ENCODE measurements around the gene RPS27L.
"Not testable (repeated sequence)": the region's sequence is repeated elsewhere in the genome, so short reads cannot be mapped to it uniquely, and the experiment has no call there.

RPS27L gene

DNA sequence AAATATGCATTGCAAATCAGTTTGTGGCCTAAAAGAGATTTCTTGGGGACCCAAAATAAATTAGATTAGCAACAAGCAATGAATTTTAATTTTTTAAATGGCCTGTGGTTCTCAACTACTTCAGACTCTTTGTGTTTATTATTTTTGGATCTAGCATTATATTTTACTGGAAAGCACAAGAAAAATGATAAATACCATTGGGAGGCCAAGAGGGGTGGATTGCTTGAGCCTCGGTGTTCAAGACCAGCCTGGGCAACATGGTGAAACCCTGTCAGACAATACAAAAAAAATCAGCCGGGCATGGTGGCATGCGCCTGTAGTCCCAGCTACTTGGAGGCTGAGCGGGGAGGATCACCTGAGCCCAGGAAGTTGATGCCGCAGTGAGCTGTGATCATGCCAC lies 22.0 kb downstream of the RPS27L start:
- no peak for DNase-seq

DNA sequence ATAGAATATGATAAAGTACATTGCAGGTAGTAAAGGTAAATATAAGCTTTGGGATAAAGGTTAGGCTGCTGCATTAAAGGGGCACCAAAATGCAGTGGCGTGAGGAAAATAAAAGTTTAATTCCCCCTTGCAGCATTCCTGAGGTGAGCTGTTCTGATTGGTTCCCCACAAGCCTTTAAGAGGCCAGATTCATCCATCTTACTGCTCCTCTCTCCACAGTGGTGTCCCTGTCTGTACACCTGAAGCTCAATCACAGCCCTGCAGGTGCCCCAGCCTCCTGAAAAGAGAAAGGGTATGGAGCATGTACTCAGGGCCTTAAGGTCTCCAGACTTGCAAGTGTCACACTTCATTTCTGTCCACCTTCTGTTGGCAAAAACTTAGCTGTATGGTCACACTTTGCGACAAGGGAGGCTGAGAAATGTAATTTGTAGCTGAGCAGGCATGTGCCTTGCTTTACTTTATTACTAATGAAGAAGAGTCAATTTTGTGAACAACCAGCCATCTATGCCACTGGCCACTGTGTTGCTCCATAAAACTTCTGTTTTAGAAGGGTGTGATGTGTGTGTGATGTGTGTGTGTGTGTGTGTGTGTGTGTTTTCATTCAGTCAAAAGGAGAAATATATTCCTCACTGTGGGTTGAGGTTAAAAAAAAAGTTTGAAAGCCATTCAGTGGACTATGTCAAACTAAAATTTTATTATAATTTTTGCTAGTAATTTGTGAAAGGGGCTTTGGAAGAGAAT lies 22.9 kb downstream of the RPS27L start:
- DNase-seq: no peak

DNA sequence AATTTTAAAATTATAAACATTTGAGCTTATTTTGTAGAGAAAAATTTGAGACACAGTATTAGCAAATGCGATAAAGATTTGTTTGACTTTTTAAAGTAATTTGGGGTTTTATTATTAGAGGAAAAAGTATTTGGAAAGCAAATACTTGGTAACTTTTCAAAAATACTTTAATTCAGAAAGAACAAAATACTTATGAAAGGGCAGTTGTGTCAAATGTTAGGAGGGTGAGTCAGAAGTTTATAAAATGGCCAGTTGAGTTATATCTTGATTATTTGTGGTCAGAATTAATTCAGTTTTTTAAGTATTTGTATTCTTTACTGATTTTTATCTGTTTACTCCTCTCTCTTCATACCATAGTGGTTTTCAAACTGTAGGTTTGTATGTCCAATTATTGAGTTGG lies 23.5 kb downstream of the RPS27L start:
- DNase-seq: no peak

DNA sequence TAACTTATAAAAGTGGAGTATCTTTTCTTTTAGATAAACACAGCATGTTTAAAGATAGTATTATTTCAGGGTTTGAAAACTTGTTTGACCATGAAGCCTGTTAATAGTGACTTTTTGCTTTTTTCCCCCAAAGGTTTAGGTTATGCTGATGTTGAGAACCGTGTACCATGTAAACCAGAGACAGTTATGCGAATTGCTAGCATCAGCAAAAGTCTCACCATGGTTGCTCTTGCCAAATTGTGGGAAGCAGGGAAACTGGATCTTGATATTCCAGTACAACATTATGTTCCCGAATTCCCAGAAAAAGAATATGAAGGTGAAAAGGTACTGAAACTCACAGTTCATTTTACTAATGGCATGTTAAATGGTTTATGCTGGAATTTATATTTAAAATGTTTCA lies 30.6 kb downstream of the RPS27L start:
- no peak for DNase-seq

DNA sequence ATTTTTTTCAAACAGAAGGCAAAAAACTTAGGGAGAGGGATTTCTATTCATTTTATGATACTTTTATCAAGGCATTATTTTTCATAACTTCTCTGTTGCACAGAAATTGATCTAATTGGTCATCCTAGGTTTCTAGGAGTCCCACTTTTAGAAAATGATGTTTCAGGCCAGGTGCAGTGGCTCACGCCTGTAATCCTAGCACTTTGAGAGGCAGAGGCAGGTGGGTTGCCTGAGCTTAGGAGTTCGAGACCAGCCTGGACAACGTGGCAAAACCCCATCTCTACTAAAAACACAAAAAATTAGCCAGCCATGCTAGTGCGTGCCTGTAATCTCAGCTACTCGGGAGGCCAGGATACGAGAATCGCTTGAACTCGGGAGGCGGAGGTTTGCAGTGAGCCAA lies 32.8 kb downstream of the RPS27L start:
- no peak for DNase-seq

DNA sequence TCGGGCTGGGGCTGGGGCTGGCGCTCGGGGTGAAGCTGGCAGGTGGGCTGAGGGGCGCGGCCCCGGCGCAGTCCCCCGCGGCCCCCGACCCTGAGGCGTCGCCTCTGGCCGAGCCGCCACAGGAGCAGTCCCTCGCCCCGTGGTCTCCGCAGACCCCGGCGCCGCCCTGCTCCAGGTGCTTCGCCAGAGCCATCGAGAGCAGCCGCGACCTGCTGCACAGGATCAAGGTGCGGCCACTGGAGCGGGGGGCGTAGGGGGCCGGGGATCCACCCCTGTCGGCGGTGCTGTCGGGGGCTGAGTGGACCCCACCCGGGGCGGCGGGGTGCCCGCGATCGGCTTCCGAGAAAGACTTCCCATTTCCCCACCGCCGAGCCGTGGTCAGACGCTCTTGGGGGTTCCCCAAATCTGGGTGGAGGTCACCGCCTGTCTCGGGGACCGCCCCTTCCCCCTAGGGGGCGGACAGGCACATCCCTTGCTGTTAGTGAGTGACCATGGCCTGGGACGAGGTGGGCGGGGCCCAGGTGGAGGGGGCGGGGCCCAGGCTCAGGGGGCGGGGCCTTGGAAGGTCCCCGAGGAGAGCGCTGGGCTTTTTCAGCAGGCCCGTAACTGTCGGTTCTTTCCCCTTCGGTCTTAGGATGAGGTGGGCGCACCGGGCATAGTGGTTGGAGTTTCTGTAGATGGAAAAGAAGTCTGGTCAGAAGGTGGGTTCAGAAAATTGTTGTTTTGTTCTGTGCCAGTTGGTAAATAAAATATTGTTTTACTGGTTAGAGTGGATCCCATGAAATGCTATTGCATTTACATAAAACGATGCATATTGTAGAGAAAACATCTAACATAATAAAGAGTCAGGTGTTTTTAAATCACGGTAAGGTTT lies 35.0 kb downstream of the RPS27L start:
- DNase-seq: peak; percentile 86

DNA sequence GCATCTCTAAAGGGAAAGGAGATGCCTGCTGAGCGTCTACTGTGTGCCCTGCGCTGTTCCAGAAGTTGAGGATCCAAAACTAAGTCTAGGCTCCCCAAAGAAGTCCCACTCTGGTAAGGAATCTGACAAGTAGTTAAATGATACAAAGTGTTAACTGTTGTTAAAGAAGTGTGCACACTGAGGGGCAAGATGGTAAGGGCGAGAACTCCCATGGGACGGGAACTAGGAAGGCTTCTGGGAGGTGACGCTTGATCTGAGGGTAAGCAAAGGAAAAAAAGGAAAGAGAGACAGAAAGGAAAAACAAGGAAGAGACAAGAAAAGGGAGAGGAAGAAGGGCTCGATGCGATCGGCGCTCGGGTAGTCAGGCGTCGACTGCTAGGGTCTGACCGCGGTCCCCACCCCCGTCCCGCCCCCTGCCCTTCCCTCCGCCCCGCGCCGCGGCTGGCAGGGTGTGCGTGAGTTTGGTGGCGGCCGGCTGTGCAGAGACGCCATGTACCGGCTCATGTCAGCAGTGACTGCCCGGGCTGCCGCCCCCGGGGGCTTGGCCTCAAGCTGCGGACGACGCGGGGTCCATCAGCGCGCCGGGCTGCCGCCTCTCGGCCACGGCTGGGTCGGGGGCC lies 35.8 kb downstream of the RPS27L start, which contains the start of gene LACTB:
Gene LACTB, plus strand, starts transcription at position 480 of the 620 bp plus-strand sequence. Its CDS starts 11 bp downstream, at position 491.
- peak; percentile 94 for DNase-seq

DNA sequence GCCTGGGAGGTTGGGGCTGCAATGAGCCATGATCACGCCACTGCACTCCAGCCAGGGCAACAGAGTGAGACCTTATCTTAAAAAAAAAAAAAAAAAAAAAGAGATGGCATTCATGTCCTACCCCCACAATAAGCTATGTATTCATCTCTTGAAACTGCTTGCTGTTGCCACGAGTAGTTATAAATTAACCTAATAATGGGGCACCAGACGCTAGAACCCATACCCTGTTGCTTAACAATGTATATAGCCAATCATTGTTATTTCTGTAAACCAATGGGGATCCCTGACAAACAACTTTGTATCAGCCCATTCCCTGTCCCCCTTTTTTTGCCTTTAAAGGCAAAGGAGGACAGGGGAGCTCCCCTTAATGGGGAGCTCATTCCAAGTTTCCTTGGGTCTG lies 38.4 kb downstream of the RPS27L start:
- DNase-seq: no peak

DNA sequence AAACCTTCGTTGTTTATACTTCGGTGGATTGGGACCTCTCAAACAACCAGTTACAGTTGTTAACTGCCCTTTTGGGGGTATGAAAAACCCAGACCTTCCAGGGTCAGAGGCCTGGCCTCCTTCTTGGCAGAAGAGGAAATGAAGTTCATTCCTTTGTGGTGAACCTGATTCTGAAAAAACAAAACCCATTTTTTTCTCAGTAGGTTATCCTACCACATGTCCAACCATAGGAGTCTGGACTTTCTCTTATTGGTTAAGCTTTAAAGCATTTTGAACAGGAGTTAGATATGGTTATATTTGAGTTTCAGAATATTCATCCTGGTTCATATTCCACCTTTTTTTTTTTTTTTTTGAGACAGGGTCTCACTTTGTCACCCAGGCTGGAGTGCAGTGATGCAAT lies 42.8 kb downstream of the RPS27L start:
- no peak for DNase-seq

DNA sequence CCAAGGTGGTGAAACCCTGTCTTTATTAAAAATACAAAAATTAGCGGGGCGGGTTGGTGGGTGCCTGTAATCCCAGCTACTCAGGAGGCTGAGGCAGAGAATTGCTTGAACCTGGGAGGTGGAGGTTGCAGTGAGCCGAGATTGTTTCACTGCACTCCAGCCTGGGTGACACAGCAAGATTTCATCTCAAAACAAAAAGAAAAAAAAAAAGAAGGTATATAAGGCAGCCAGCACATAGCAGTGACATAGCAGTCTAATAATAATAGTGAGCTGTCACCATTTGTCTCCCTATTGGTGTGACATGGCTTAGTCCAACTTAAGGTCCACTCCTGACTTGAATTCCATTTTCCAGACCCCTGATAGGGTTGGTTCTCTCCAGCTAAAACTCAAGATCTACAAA lies 44.4 kb downstream of the RPS27L start:
- no peak for DNase-seq

DNA sequence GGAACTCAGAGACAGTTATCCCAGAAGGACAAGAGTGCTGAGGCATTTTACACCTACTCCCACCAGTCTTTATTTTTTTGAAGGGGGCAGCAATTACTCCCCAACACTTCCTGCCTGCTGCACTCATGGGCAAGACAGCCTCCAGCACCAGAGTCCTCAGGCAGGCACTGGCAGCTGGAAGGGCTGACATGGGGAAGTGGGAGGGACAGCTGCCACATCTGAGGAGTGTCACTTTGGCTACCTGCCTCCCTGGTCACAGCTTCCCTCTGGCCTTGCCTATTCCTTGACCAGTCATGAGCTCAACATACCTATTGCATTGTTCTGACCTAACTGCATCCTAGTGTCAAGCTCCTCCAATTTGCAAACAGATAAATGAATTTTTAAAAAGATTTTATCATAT lies 45.8 kb downstream of the RPS27L start:
- DNase-seq: no peak

DNA sequence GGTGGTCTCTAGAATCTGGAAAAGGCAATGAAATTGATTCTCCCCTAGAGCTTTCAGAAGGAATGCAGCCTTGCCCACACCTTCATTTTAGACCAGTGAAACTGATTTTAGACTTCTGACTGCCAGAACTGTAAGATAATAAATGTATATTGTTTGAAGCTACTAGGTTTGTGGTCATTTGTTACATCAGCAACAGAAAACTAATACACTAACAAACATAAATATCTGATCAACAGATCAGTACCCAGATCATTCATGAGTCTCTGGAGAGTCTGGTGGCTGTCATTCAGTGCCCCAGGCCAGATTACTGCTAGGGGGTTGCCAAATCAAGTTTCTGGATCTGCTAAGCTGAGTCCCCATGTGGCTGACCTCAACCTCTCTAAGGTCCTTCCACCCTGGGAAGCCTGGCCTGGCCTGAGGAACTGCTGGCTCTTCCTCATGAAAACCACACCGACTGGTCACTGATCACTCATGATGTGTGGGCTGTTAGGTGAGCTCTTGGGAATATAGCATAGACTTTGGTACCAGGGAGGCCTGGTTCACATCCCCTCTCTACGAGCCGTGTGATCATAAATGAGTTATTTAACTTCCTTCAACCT lies 46.8 kb downstream of the RPS27L start:
- no peak for DNase-seq

DNA sequence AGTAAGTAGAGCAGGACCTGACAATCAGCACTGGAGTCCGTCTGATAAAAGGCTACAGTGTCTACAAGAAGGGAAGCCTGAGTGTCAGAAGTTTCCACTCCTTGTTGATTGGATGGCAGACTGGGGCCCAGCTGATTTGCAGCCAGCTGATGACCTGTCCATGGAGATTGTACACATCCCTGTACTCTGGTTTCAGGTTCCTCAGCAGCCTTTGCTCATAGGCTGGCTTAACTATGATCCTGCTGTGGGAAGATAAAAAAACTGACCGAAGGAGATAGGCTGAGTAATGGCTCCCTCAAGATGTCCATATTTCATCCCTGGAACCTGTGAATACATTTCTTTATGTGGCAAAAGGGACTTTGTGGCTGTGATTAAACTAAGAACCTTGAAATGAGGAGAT lies 47.4 kb downstream of the RPS27L start:
- no peak for DNase-seq

DNA sequence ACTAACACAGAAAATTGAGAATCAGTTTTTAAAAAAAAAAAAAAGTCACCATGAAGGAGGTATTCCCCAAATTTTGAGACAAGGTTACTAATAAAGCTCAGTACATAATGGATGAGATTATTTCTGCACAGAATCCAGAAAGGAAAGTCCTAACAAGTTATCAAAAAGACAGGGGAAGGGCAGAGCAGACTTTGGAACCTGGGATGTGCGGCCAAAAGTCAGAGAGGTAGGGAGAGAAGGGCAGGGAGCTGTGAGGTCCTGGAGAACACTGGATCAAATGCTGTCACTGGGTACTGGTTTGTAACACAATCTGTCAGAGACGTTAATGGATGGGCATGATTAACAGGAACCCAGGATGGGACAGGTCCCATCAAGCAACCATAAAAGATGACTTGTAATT lies 47.8 kb downstream of the RPS27L start:
- DNase-seq: no peak

DNA sequence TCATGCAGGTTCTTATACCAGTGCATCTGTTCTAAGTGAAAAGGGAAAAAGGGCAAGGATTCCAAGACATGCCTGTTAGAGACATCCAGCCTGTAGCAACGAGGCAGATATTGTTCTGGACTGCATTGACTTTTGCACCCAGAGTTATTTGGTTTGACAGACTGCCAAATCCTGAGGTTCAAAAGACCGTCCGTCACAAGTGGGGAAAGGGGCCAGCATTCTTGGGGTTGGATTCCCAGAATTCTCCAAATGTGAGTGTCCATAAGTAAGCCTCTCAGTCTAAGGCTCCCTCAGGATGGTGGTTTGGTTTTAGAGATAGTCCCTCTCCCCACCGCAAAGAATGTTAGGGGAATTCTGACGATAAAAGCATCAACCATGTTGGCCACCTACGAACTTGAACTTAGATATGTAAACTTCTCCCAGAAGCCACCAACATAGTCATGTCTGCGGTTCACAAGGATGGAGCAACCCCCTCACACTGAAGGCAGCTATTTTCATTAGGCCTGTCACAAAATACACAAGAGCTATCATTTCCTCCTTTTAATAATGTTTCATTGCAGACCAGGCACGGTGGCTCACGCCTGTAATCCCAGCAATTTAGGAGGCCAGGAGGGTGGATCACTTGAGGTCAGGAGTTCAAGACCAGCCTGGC lies 49.3 kb downstream of the RPS27L start:
- peak; percentile 71 for DNase-seq

DNA sequence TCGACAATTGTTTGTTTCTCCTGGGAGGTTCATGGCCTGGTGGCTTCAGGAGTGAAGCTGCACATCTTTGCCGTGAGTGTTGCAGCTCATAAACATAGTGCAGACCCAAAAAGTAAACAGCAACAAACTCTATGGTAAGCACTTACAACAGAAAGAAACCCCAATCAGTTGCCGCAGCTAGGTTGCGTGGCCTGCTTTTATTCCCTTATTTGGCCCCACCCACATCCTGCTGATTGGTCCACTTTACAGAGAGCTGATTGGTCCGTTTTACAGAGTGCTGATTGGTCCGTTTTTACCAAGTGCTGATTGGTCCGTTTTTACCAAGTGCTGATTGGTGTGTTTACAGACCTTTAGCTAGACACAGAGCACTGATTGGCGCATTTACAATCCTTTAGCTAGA lies 51.9 kb downstream of the RPS27L start:
- not testable (repeated sequence) for DNase-seq

DNA sequence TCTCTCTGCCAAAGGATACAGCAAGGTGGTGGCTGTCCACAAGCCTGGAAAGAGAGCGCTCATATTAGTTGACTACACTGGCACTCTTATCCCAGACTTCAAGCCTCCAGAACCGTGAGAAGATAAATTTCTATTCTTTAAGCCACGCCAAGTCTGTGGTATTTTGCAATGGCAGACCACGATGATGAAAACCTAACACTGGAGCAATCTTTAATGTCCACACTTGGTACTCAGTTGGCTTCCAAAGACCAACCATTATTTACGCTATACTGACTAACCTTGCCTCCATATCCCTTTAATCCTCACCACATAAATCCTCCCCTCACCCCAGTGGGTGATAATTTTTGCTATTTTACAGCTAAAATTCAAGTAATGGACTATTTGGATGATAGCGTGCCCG lies 52.5 kb downstream of the RPS27L start:
- no peak for DNase-seq

DNA sequence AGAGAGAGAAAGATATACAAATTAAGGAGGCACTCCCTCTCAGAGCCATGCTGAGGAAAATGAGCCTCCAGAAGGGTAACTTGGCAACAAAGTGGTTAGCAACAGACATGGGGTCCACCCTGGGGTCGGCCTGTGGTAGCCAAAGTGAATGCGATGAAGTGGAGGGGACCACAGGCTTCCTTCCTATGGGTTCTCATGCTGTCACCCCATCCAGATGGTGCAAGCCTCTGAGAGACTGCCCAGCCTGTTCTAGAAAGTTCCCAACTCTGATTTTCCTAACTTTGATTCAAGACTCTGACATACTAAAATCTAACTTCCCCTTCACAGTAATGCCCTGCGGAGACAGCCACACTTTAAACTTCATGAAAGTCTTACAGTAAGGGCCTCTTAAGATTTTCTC lies 53.9 kb downstream of the RPS27L start:
- no peak for DNase-seq

DNA sequence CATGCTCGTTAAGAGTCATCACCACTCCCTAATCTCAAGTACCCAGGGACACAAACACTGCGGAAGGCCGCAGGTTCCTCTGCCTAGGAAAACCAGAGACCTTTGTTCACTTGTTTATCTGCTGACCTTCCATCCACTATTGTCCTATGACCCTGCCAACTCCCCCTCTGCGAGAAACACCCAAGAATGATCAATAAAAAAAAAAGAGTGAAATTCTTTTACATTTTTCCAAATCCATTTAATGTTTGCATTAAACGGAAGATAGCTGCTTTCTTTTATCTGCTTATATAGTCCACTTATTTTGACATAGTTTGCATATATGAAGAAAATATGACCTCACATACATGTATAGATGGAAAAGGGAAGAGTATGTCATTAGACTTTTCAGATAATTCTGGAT lies 57.7 kb downstream of the RPS27L start:
- DNase-seq: not testable (repeated sequence)

DNA sequence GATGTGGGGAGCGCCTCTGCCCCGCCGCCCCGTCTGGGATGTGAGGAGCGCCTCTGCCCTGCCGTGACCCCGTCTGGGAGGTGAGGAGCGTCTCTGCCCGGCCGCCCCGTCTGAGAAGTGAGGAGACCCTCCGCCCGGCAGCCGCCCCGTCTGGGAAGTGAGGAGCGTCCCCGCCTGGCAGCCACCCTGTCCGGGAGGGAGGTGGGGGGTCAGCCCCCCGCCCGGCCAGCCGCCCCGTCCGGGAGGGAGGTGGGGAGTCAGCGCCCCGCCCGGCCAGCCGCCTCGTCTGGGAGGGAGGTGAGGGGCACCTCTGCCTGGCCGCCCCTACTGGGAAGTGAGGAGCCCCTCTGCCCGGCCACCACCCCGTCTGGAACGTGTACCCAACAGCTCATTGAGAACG lies 58.4 kb downstream of the RPS27L start:
- DNase-seq: not testable (repeated sequence)
